ENCODE data around the gene ZMYND10. TPM values are rescaled to one million over a fixed set of nuclear protein-coding genes. Genes with fewer than 3 reads are reported as not detected.

ZMYND10 gene
- total RNA-seq, 2 experiments from 2014 or later: 5.0 to 5.1 TPM

- ChIA-PET CTCF (interaction anchor here (0.7 to 1.4 kb wide), 5 partner anchors 15 to 202 kb away, joined by 3 to 5 read pairs (median 3); partner anchors contain the start of genes C3orf18, CYB561D2 and NPRL2), POLR2A (interaction anchor here (0.7 to 1.5 kb wide), 8 partner anchors 8 to 242 kb away, joined by 3 to 6 read pairs (median 3); partner anchors contain the start of genes CYB561D2, NPRL2 and RASSF1)
- DNase-seq: no peak
- Mint-ChIP-seq H3K4me1 (ENCODE audit: low read depth) (peaks cover 16% of the 10 kb centered on the region), H3K9me3 (ENCODE audit: insufficient read depth) (no peaks in the 10 kb centered on the region), H3K27me3 (ENCODE audit: low read depth) (peaks cover 5% of the 10 kb centered on the region), H3K27ac (peak overlapping the region; percentile 86), H3K36me3 (ENCODE audit: low read depth) (no peaks in the 10 kb centered on the region), H3K4me3 (peak overlapping the region; percentile 80)
- ATAC-seq: no peak
Observed at GRCh38 chr3:50365842-50366220, 20.3 kb upstream of the ZMYND10 start.

GRCh38 chr3:50365080-50365841, 19.7 kb upstream of the ZMYND10 start:
- Mint-ChIP-seq H3K27ac (peak overlapping the region; percentile 86), H3K36me3 (ENCODE audit: low read depth) (no peaks in the 10 kb centered on the region)
- POLR2A ChIA-PET: interaction anchor here (0.7 to 1.5 kb wide), 10 partner anchors 8 to 243 kb away, joined by 3 to 6 read pairs (median 3); partner anchors contain the start of genes CYB561D2, NPRL2 and RASSF1

GRCh38 chr3:50364573-50365079, 19.1 kb upstream of the ZMYND10 start:
- Mint-ChIP-seq H3K36me3 (ENCODE audit: low read depth) (no peaks in the 10 kb centered on the region), H3K27me3 (ENCODE audit: low read depth) (peaks cover 5% of the 10 kb centered on the region), H3K4me3 (peak overlapping the region; percentile 80), H3K4me1 (ENCODE audit: low read depth) (peaks cover 24% of the 10 kb centered on the region), H3K9me3 (ENCODE audit: insufficient read depth) (no peaks in the 10 kb centered on the region), H3K27ac (peak overlapping the region; percentile 52)
- no peak for ATAC-seq
- ChIA-PET POLR2A (interaction anchor here (0.6 to 1.5 kb wide), 6 partner anchors 10 to 209 kb away, joined by 3 to 5 read pairs (median 3); partner anchors contain the start of genes CYB561D2 and NPRL2), CTCF (interaction anchor here (0.9 to 1.4 kb wide), 3 partner anchors 14 to 177 kb away, joined by 3 to 5 read pairs (median 5); partner anchors contain the start of genes CYB561D2 and NPRL2)
- DNase-seq: peak; percentile 36

More at GRCh38 chr3:50365080-50365841, 19.7 kb upstream of the ZMYND10 start:
- ATAC-seq (peak; percentile 99), DNase-seq (peak; percentile 98)
- CTCF ChIA-PET: interaction anchor here (0.7 to 1.4 kb wide), 5 partner anchors 15 to 202 kb away, joined by 3 to 5 read pairs (median 3); partner anchors contain the start of genes C3orf18, CYB561D2 and NPRL2
- H3K4me3 Mint-ChIP-seq: peak overlapping the region; percentile 80
- H3K9me3 Mint-ChIP-seq (ENCODE audit: insufficient read depth): no peaks in the 10 kb centered on the region
- peaks cover 5% of the 10 kb centered on the region for H3K27me3 Mint-ChIP-seq (ENCODE audit: low read depth)
- H3K4me1 Mint-ChIP-seq (ENCODE audit: low read depth): peaks cover 17% of the 10 kb centered on the region

- DNase-seq: no peak
- Mint-ChIP-seq H3K4me1 (ENCODE audit: low read depth) (peaks cover 53% of the 10 kb centered on the region), H3K27ac (peak overlapping the region; percentile 93), H3K4me3 (peak overlapping the region; percentile 96), H3K36me3 (ENCODE audit: low read depth) (peaks cover 21% of the 10 kb centered on the region), H3K27me3 (ENCODE audit: low read depth) (peaks cover 5% of the 10 kb centered on the region), H3K9me3 (ENCODE audit: insufficient read depth) (no peaks in the 10 kb centered on the region)
- no peak for ATAC-seq
- CTCF ChIA-PET: interaction anchor here (1.2 kb wide), 1 partner anchor 10 kb away, joined by 5 read pairs; the partner anchor contains the start of genes CYB561D2 and NPRL2
- POLR2A ChIA-PET: interaction anchor here (0.8 to 1.6 kb wide), 3 partner anchors 9 to 22 kb away, joined by 3 to 9 read pairs (median 4); partner anchors contain the start of genes CYB561D2, NPRL2 and RASSF1
Observed at GRCh38 chr3:50359760-50360110, 14.2 kb upstream of the ZMYND10 start.

- Mint-ChIP-seq H3K36me3 (ENCODE audit: low read depth) (peaks cover 26% of the 10 kb centered on the region), H3K27ac (peak within 1 kb of the TSS; percentile 93), H3K27me3 (ENCODE audit: low read depth) (peaks cover 5% of the 10 kb centered on the region), H3K4me3 (peak within 1 kb of the TSS; percentile 96), H3K9me3 (ENCODE audit: insufficient read depth) (no peaks in the 10 kb centered on the region), H3K4me1 (ENCODE audit: low read depth) (peaks cover 50% of the 10 kb centered on the region)
- ChIA-PET CTCF (interaction anchor here (0.9 to 1.2 kb wide), 2 partner anchors 9 to 18 kb away, joined by 3 to 5 read pairs; partner anchors contain the start of genes CYB561D2, NPRL2 and RASSF1), POLR2A (interaction anchor here (0.6 to 1.6 kb wide), 4 partner anchors 9 to 22 kb away, joined by 3 to 9 read pairs (median 4); partner anchors contain the start of genes CYB561D2, NPRL2 and RASSF1)
- ATAC-seq: peak; percentile 99
- peak; percentile 98 for DNase-seq
Observed at GRCh38 chr3:50358911-50359759, 13.6 kb upstream of the ZMYND10 start, which contains the start of gene TMEM115. Gene TMEM115 (minus strand): TSS chr3:50359521. CDS start chr3:50359063, 458 bp downstream.

GRCh38 chr3:50358355-50358910, 12.9 kb upstream of the ZMYND10 start:
- POLR2A ChIA-PET: interaction anchor here (1.9 kb wide), 1 partner anchor 18 kb away, joined by 9 read pairs; the partner anchor contains the start of gene RASSF1
- H3K4me1 Mint-ChIP-seq (ENCODE audit: low read depth): peaks cover 48% of the 10 kb centered on the region
- peak overlapping the region; percentile 84 for H3K27ac Mint-ChIP-seq

GRCh38 chr3:50357481-50357880, 11.9 kb upstream of the ZMYND10 start:
- Mint-ChIP-seq H3K27ac (peak overlapping the region; percentile 44), H3K27me3 (ENCODE audit: low read depth) (no peaks in the 10 kb centered on the region)

More at GRCh38 chr3:50358355-50358910, 12.9 kb upstream of the ZMYND10 start:
- CTCF ChIA-PET: interaction anchor here (0.9 kb wide), 1 partner anchor 18 kb away, joined by 3 read pairs; the partner anchor contains the start of gene RASSF1
- no peak for ATAC-seq
- DNase-seq: no peak
- H3K27me3 Mint-ChIP-seq (ENCODE audit: low read depth): peaks cover 4% of the 10 kb centered on the region
- H3K36me3 Mint-ChIP-seq (ENCODE audit: low read depth): peaks cover 27% of the 10 kb centered on the region
- H3K9me3 Mint-ChIP-seq (ENCODE audit: insufficient read depth): no peaks in the 10 kb centered on the region
- H3K4me3 Mint-ChIP-seq: peak overlapping the region; percentile 96

GRCh38 chr3:50356553-50356952, 11.0 kb upstream of the ZMYND10 start:
- no peak for DNase-seq
- CTCF ChIA-PET: interaction anchor here (1.0 to 2.0 kb wide), 6 partner anchors 9 to 186 kb away, joined by 3 to 11 read pairs (median 4); partner anchors contain the start of genes RASSF1 and ZMYND10
- peaks cover 55% of the 10 kb centered on the region for H3K4me1 Mint-ChIP-seq (ENCODE audit: low read depth)
- peak overlapping the region; percentile 96 for H3K4me3 Mint-ChIP-seq
- H3K27ac Mint-ChIP-seq: no peak overlapping the region
- no peaks in the 10 kb centered on the region for H3K27me3 Mint-ChIP-seq (ENCODE audit: low read depth)
- H3K9me3 Mint-ChIP-seq (ENCODE audit: insufficient read depth): no peaks in the 10 kb centered on the region
- POLR2A ChIA-PET: interaction anchor here (0.8 to 2.2 kb wide), 4 partner anchors 11 to 255 kb away, joined by 3 to 11 read pairs (median 6); partner anchors contain the start of genes CISH, RASSF1 and ZMYND10
- H3K36me3 Mint-ChIP-seq (ENCODE audit: low read depth): peaks cover 33% of the 10 kb centered on the region
- no peak for ATAC-seq

More at GRCh38 chr3:50357481-50357880, 11.9 kb upstream of the ZMYND10 start:
- H3K4me1 Mint-ChIP-seq (ENCODE audit: low read depth): peaks cover 50% of the 10 kb centered on the region
- POLR2A ChIA-PET: interaction anchor here (0.9 to 2.2 kb wide), 4 partner anchors 8 to 254 kb away, joined by 3 to 11 read pairs (median 6); partner anchors contain the start of genes CISH and RASSF1
- H3K9me3 Mint-ChIP-seq (ENCODE audit: insufficient read depth): no peaks in the 10 kb centered on the region
- CTCF ChIA-PET: interaction anchor here (1.3 to 2.0 kb wide), 3 partner anchors 10 to 19 kb away, joined by 4 to 11 read pairs (median 5); partner anchors contain the start of gene ZMYND10
- H3K36me3 Mint-ChIP-seq (ENCODE audit: low read depth): peaks cover 32% of the 10 kb centered on the region
- ATAC-seq: no peak
- peak overlapping the region; percentile 96 for H3K4me3 Mint-ChIP-seq
- no peak for DNase-seq

GRCh38 chr3:50355829-50356552, 10.5 kb upstream of the ZMYND10 start:
- Mint-ChIP-seq H3K36me3 (ENCODE audit: low read depth) (peaks cover 39% of the 10 kb centered on the region), H3K9me3 (ENCODE audit: insufficient read depth) (no peaks in the 10 kb centered on the region), H3K27me3 (ENCODE audit: low read depth) (no peaks in the 10 kb centered on the region), H3K27ac (no peak overlapping the region), H3K4me1 (ENCODE audit: low read depth) (peaks cover 61% of the 10 kb centered on the region), H3K4me3 (peak overlapping the region; percentile 96)
- CTCF ChIA-PET: interaction anchor here (1.0 to 2.0 kb wide), 6 partner anchors 9 to 186 kb away, joined by 3 to 11 read pairs (median 4); partner anchors contain the start of genes RASSF1 and ZMYND10
- POLR2A ChIA-PET: interaction anchor here (0.8 to 3.5 kb wide), 3 partner anchors 10 to 18 kb away, joined by 3 to 21 read pairs (median 11); partner anchors contain the start of genes RASSF1 and ZMYND10
- DNase-seq (no peak), ATAC-seq (no peak)

All from activated CD8-positive, alpha-beta T cell treated with anti-CD3 and anti-CD28 coated beads, Interleukin-2, amount 10 ng/mL, durations not matched to agents 7 days and 5 days (primary cell).